ENCODE data around the gene TDRD9.

GRCh38 chr14:103898204-103898603 is 30.1 kb upstream of the TDRD9 start:
- no peak for TF ChIP-seq POLR2A (IDR thresholded peaks at IDR 0.05; ENCODE audit: low read length)
- no peak for TF ChIP-seq GATA1 (IDR thresholded peaks at IDR 0.05; ENCODE audit: low read depth, low read length)

All from erythroblast (primary cell).